IMR-90 (cell line): ENCODE data around the gene GTF2A1. TPM values are rescaled to one million over a fixed set of nuclear protein-coding genes. Genes with fewer than 3 reads are reported as not detected.

Experiments
- ATAC-seq: fragments of 200-7000 bp; cut with Tn5 transposase; 2 replicates; pipeline ENCODE4 v1.9.1; 2020; ENCODE audit warnings: low read depth, mild to moderate bottlenecking, moderate library complexity
- BruUV-seq: library from RNA; stranded (reverse); fragments of 400-500 nt; replicated peaks from 2 replicates; lab custom pipeline; 2021; lab: Mats Ljungman, UMichigan
- CTCF ChIA-PET: fragments of 300-600 bp; formaldehyde crosslinking; extraction: SDS; loops from one replicate; lab custom pipeline; 2021; ENCODE audit warnings: antibody characterized with exemption; lab: Yijun Ruan, JAX
- POLR2A ChIA-PET: fragments of 300-600 bp; sonication (Branson Sonifier 250); formaldehyde crosslinking; loops from one replicate; lab custom pipeline; 2022; ENCODE audit warnings: antibody characterized with exemption; ENCODE audit not compliant: unreplicated experiment; lab: Charles Lee
- DNase-seq: peaks from one replicate; pipeline ENCODE4 v3.0.0; 2013
- H2AFZ ChIP-seq: replicated peaks from 2 replicates; pipeline ENCODE3; 2013; ENCODE audit warnings: low read length, mild to moderate bottlenecking; ENCODE audit not compliant: poor library complexity
- H2AK5ac ChIP-seq: 2 replicates; pipeline ENCODE4 v1.6.1; 2013; ENCODE audit warnings: low read depth, low read length, inconsistent platforms
- H2AK9ac ChIP-seq: replicated peaks from 2 replicates; pipeline ENCODE3; 2013; ENCODE audit warnings: mild to moderate bottlenecking, low read depth, low read length, moderate library complexity; ENCODE audit not compliant: poor library complexity
- H2BK120ac ChIP-seq: 2 replicates; pipeline ENCODE4 v1.6.1; 2013; ENCODE audit warnings: low read depth, low read length, inconsistent platforms
- H2BK15ac ChIP-seq: 3 replicates; pipeline ENCODE4 v1.6.1; 2013; ENCODE audit warnings: low read depth, low read length, inconsistent platforms
- H2BK20ac ChIP-seq: 2 replicates; pipeline ENCODE4 v1.6.1; 2013; ENCODE audit warnings: low read depth, mild to moderate bottlenecking, inconsistent platforms, low read length, moderate library complexity
- H2BK5ac ChIP-seq: 2 replicates; pipeline ENCODE4 v1.6.1; 2013; ENCODE audit warnings: mild to moderate bottlenecking, low read depth, low read length, inconsistent platforms; ENCODE audit not compliant: poor library complexity, severe bottlenecking
- H3K14ac ChIP-seq: replicated peaks from 2 replicates; pipeline ENCODE4 v1.6.1; 2013; ENCODE audit warnings: low read depth, low read length, inconsistent platforms
- H3K18ac ChIP-seq: 2 replicates; pipeline ENCODE4 v1.6.1; 2013; ENCODE audit warnings: low read depth, low read length, control low read depth
- H3K23ac ChIP-seq: 2 replicates; pipeline ENCODE4 v1.6.1; 2013; ENCODE audit warnings: low read depth, low read length, inconsistent platforms
- H3K27ac ChIP-seq: 2 replicates; pipeline ENCODE4 v1.5.1; 2013; ENCODE audit warnings: mild to moderate bottlenecking, control low read depth, low read length; ENCODE audit not compliant: insufficient read depth
- H3K27me3 ChIP-seq: 2 replicates; pipeline ENCODE4 v1.6.1; 2013; ENCODE audit warnings: low read length; ENCODE audit not compliant: control insufficient read depth, insufficient read depth
- H3K36me3 ChIP-seq: 2 replicates; pipeline ENCODE4 v1.6.1; 2013; ENCODE audit warnings: low read length, mixed read lengths; ENCODE audit not compliant: control insufficient read depth, insufficient read depth
- H3K4ac ChIP-seq: 2 replicates; pipeline ENCODE4 v1.6.1; 2013; ENCODE audit warnings: low read depth, low read length, inconsistent platforms
- H3K4me1 ChIP-seq: 2 replicates; pipeline ENCODE4 v1.6.1; 2013; ENCODE audit warnings: low read length, mixed read lengths; ENCODE audit not compliant: control insufficient read depth, insufficient read depth
- H3K4me2 ChIP-seq: 2 replicates; pipeline ENCODE4 v1.6.1; 2013; ENCODE audit warnings: low read depth, mild to moderate bottlenecking, control low read depth, low read length, moderate library complexity
- H3K4me3 ChIP-seq: 2 replicates; pipeline ENCODE4 v1.5.1; 2013; ENCODE audit warnings: low read depth, mild to moderate bottlenecking, control low read depth, low read length, moderate library complexity; ENCODE audit not compliant: insufficient read depth
- H3K56ac ChIP-seq: 2 replicates; pipeline ENCODE4 v1.6.1; 2013; ENCODE audit warnings: low read length, inconsistent platforms; ENCODE audit not compliant: insufficient read depth; ENCODE audit errors: extremely low read depth
- H3K79me1 ChIP-seq, 2 experiments: 2 replicates each; pipeline ENCODE4 v1.6.1; 2013; ENCODE audit warnings: low read length in 2 of 2, inconsistent platforms in 1 of 2, low read depth in 1 of 2
- H3K9ac ChIP-seq: 2 replicates; pipeline ENCODE4 v1.6.1; 2013; ENCODE audit warnings: low read depth, low read length, control low read depth
- H3K9me1 ChIP-seq: 2 replicates; pipeline ENCODE4 v1.6.1; 2013; ENCODE audit warnings: low read length, inconsistent platforms; ENCODE audit not compliant: insufficient read depth
- H3K9me3 ChIP-seq: 2 replicates; pipeline ENCODE4 v1.6.1; 2013; ENCODE audit warnings: low read length; ENCODE audit not compliant: control insufficient read depth, insufficient read depth
- H4K20me1 ChIP-seq: 2 replicates; pipeline ENCODE4 v1.6.1; 2013; ENCODE audit warnings: low read length, inconsistent platforms; ENCODE audit not compliant: insufficient read depth
- H4K5ac ChIP-seq: 2 replicates; pipeline ENCODE4 v1.6.1; 2013; ENCODE audit warnings: mild to moderate bottlenecking, low read depth, low read length, control low read depth
- H4K8ac ChIP-seq, 2 experiments: 2 replicates each; pipeline ENCODE4 v1.6.1; 2013; ENCODE audit warnings: low read depth in 2 of 2, low read length in 2 of 2, control low read depth in 1 of 2, inconsistent platforms in 1 of 2
- H4K91ac ChIP-seq: 2 replicates; pipeline ENCODE4 v1.6.1; 2013; ENCODE audit warnings: low read depth, low read length, inconsistent platforms; ENCODE audit not compliant: insufficient read depth
- BHLHE40 ChIP-seq: fragments of 150-350 bp; IDR thresholded peaks from 2 replicates; pipeline ENCODE4 v1.6.1; 2016; ENCODE audit warnings: mild to moderate bottlenecking, low read depth, low read length
- CHD1 ChIP-seq: IDR thresholded peaks from 2 replicates; pipeline ENCODE4 v1.6.1; 2012; ENCODE audit warnings: low read depth, low read length, improper control_type of control experiment
- ELK1 ChIP-seq: fragments of 150-350 bp; IDR thresholded peaks from 2 replicates; pipeline ENCODE4 v1.6.1; 2016; ENCODE audit warnings: low read depth, mild to moderate bottlenecking, low read length, moderate library complexity, borderline replicate concordance
- POLR2A ChIP-seq: IDR thresholded peaks from 2 replicates; pipeline ENCODE4 v1.6.1; 2012; ENCODE audit warnings: mild to moderate bottlenecking, low read depth, low read length
- RFX5 ChIP-seq: IDR thresholded peaks from 2 replicates; pipeline ENCODE4 v1.8.0; 2012; ENCODE audit warnings: low read depth, mild to moderate bottlenecking, low read length, moderate library complexity
- WGBS, 2 experiments: methylation state at CpG; one replicate each; pipeline versions ENCODE4 v1.1.5 to v1.1.7; 2013; ENCODE audit warnings: missing lambda C conversion rate in 2 of 2; ENCODE audit not compliant: insufficient read length in 1 of 2; ENCODE audit errors: extremely low coverage in 2 of 2; 5-methylcytosine and 5-hydroxymethylcytosine counted together
- dilution Hi-C: fragments of 300-500 bp; cut with HindIII; formaldehyde crosslinking; loops from one replicate; pipeline ENCODE4 v1.14.3; 2018; ENCODE audit warnings: low sequenced_read_pairs; ENCODE audit not compliant: unreplicated experiment
- in situ Hi-C: fragments of 300-500 bp; cut with MboI; formaldehyde crosslinking; loops from 3 replicates; pipeline ENCODE4 v1.14.3; 2019; ENCODE audit warnings: low sequenced_read_pairs, inconsistent platforms, mixed read lengths
- intact Hi-C: fragments of 100-400 bp; cut with micrococcal nuclease; formaldehyde crosslinking; loops from 2 replicates; pipeline ENCODE4 v1.10.0; 2022
- polyA plus RNA-seq, 3 experiments: library from polyadenylated mRNA; depleted of rRNA; stranded (reverse); fragments of >200 nt; gene quantifications; 2 replicates each; pipeline ENCODE4 v1.2.3, GENCODE V29; 2012; ENCODE audit warnings: low replicate concordance in 1 of 3
- total RNA-seq: library from RNA; depleted of rRNA; stranded (reverse); fragments of >200 nt; gene quantifications from 2 replicates; pipeline ENCODE4 v1.2.3, GENCODE V29; 2012

GTF2A1 gene
- total and polyA plus RNA-seq, 2 of the 4 experiments (the other 2 are of a cell fraction): 16.0 to 60.4 TPM

GRCh38 chr14:81220580-81220829 is 254 bp downstream of the GTF2A1 start:
- Histone ChIP-seq H3K9me1 (no peaks in the 10 kb centered on the region; the same call in 1 of the 2 replicates), H2AK5ac (0 out of 2 replicates have a peak overlapping the region, but pooled peaks have one; percentile 62), H3K27ac (peak overlapping the region; percentile 99), H3K9ac (peak overlapping the region; percentile 100), H3K4me2 (peak overlapping the region; percentile 7; the same call in 1 of the 2 replicates), H3K23ac (peak overlapping the region; percentile 22; the same call in 1 of the 2 replicates), H2BK120ac (no peak overlapping the region), H3K18ac (peak overlapping the region; percentile 16), H4K8ac (peak overlapping the region; percentile 82 to 85; a peak in 3 of 4 replicates), H3K14ac (peak overlapping the region; percentile 77), H2AK9ac (peak overlapping the region; percentile 98), H3K9me3 (no peaks in the 10 kb centered on the region), H4K5ac (peak overlapping the region; percentile 29; the same call in 1 of the 2 replicates), H2BK15ac (no peak overlapping the region), H3K56ac (peak overlapping the region; percentile 95), H2BK20ac (no peak overlapping the region), H3K36me3 (peaks cover 5% of the 10 kb centered on the region), H3K79me1 (peaks cover 2 to 10% of the 10 kb centered on the region in 2 experiments; a peak in 3 of 4 replicates), H2AFZ (peak overlapping the region; percentile 85), H3K27me3 (no peaks in the 10 kb centered on the region), H3K4ac (peak overlapping the region; percentile 90), H3K4me3 (peak overlapping the region; percentile 56), H3K4me1 (no peaks in the 10 kb centered on the region; the same call in 1 of the 2 replicates), H4K91ac (peak overlapping the region; percentile 74; the same call in 1 of the 2 replicates), H2BK5ac (peak overlapping the region; percentile 85), H4K20me1 (0 out of 2 replicates have a peak, but pooled peaks cover 3% of the 10 kb centered on the region)
- TSS peak; percentile 73 for BruUV-seq
- WGBS, 2 experiments: 0% methylated on average over 2 of the region's 13 CpGs; no CpG with 5 or more reads in 1 of the 2 experiments
- in situ Hi-C loops (no loop called here), dilution Hi-C loops (no loop called here), intact Hi-C loops (no loop called here)
- ChIA-PET CTCF (interaction anchor here (0.7 kb wide), 2 partner anchors 17 to 258 kb away, joined by 4 to 6 read pairs; no protein-coding TSS in a partner anchor), POLR2A (interaction anchor here (0.6 to 1.0 kb wide), 3 partner anchors 15 to 187 kb away, joined by 5 to 12 read pairs (median 8); no protein-coding TSS in a partner anchor)
- ATAC-seq: no peak
- no peak for DNase-seq
- TF ChIP-seq BHLHE40: no peak
- no peak for TF ChIP-seq RFX5
- no peak for TF ChIP-seq ELK1
- peak; percentile 99; the same call in 1 of the 2 replicates for TF ChIP-seq POLR2A
- no peak; the same call in 1 of the 2 replicates for TF ChIP-seq CHD1
